LNCAP (cell line): Measurements from ENCODE around the gene FAM169A.

Experiments
- CTCF ChIP-seq: fragments of 450-650 bp; IDR thresholded peaks from 2 replicates; pipeline ENCODE4 v1.5.1; 2017; ENCODE audit warnings: mild to moderate bottlenecking

Gene FAM169A

GRCh38 chr5:74850789-74851425 lies 15.3 kb downstream of the FAM169A start:
- TF ChIP-seq CTCF, result no peak

GRCh38 chr5:74850030-74850429 lies 16.2 kb downstream of the FAM169A start:
- no peak for TF ChIP-seq CTCF

- TF ChIP-seq CTCF, result no peak
Observed at GRCh38 chr5:74848553-74849025, 17.6 kb downstream of the FAM169A start.

GRCh38 chr5:74839229-74839628 lies 27.0 kb downstream of the FAM169A start:
- no peak for TF ChIP-seq CTCF

- no peak for TF ChIP-seq CTCF
Observed at GRCh38 chr5:74838262-74838661, 27.9 kb downstream of the FAM169A start.

GRCh38 chr5:74837115-74837514 lies 29.1 kb downstream of the FAM169A start:
- TF ChIP-seq CTCF, result no peak

- no peak for TF ChIP-seq CTCF
Observed at GRCh38 chr5:74833537-74834266, 32.5 kb downstream of the FAM169A start.
